ENCODE measurements around the gene SLC39A3. TPM values are rescaled to one million over a fixed set of nuclear protein-coding genes. Genes with fewer than 3 reads are reported as not detected.
A peak's percentile ranks its signal among the peaks of the same experiment; 100 is the strongest.

SLC39A3 gene
- total and polyA plus RNA-seq, 10 of the 15 experiments (the other 5 are each of a cell fraction or from before 2014, with no cell fraction given), result 0.63 to 67.1 (median 51.2) TPM

DNA sequence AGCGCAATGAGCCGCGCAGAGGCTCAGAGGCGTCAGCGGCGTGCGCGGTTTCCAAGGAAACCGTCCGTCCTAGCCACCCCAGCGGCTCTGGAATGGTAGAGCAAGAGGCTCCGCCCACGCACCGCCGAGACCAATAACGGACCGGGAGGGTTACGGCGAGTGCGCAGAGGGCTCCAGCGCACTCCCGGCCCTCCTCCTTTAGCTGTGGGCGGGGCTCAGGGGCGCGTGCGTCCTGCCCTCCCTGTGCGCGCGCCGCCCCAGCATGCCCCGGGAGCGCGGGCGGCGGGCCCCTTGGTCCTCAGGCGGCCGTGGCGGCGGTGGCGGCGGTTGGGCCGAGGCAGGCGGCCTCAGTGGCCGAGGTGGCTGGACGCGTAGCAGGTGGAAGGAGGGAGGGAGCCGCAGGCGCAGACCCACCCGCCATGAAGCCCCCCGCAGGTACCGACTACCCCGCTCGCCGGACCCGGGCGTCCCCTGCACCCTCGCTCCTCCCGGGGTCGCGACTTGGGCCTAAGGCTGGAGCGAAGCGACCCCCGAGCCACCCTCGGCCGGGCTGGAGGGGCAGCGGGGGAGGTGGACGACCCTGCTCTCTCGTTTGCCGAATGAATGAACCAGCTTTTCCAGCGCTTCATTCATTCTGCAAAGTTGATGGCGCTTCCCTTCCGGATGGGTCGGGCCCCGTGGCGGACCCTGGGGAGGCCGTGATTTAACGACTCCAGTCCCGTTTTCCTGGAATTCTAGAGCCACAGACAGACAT lies 45.6 kb upstream of the SLC39A3 start, which contains the start of gene THOP1 (continued):
- TF ChIP-seq PRDM15 (CRISPR knock-in tag; IDR thresholded peaks at IDR 0.05) (no peak), SREBF1 (IDR thresholded peaks at IDR 0.05; ENCODE audit: low read length) (no peak), NBN (IDR thresholded peaks at IDR 0.05) (no peak), EGR1 (IDR thresholded peaks at IDR 0.05; ENCODE audit: borderline replicate concordance in 1 of 2, low read depth in 2 of 2, low read length in 2 of 2) (peak; percentile 58 to 94)
- TF ChIP-seq, protein P1, sequence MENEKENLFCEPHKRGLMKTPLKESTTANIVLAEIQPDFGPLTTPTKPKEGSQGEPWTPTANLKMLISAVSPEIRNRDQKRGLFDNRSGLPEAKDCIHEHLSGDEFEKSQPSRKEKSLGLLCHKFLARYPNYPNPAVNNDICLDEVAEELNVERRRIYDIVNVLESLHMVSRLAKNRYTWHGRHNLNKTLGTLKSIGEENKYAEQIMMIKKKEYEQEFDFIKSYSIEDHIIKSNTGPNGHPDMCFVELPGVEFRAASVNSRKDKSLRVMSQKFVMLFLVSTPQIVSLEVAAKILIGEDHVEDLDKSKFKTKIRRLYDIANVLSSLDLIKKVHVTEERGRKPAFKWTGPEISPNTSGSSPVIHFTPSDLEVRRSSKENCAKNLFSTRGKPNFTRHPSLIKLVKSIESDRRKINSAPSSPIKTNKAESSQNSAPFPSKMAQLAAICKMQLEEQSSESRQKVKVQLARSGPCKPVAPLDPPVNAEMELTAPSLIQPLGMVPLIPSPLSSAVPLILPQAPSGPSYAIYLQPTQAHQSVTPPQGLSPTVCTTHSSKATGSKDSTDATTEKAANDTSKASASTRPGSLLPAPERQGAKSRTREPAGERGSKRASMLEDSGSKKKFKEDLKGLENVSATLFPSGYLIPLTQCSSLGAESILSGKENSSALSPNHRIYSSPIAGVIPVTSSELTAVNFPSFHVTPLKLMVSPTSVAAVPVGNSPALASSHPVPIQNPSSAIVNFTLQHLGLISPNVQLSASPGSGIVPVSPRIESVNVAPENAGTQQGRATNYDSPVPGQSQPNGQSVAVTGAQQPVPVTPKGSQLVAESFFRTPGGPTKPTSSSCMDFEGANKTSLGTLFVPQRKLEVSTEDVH (IDR thresholded peaks at IDR 0.05; ENCODE audit: low read depth, partially characterized antibody), result no peak

All from GM12878 (cell line).